DLD1 (cell line): ENCODE results near the gene SECISBP2.
"Not testable (repeated sequence)": the region's sequence is repeated elsewhere in the genome, so short reads cannot be mapped to it uniquely, and the experiment has no call there.

Source experiments
- in situ Hi-C: cut with HindIII; loops from 2 replicates; pipeline ENCODE4 v1.10.0; 2017; ENCODE audit warnings: low sequenced_read_pairs

Gene SECISBP2

DNA sequence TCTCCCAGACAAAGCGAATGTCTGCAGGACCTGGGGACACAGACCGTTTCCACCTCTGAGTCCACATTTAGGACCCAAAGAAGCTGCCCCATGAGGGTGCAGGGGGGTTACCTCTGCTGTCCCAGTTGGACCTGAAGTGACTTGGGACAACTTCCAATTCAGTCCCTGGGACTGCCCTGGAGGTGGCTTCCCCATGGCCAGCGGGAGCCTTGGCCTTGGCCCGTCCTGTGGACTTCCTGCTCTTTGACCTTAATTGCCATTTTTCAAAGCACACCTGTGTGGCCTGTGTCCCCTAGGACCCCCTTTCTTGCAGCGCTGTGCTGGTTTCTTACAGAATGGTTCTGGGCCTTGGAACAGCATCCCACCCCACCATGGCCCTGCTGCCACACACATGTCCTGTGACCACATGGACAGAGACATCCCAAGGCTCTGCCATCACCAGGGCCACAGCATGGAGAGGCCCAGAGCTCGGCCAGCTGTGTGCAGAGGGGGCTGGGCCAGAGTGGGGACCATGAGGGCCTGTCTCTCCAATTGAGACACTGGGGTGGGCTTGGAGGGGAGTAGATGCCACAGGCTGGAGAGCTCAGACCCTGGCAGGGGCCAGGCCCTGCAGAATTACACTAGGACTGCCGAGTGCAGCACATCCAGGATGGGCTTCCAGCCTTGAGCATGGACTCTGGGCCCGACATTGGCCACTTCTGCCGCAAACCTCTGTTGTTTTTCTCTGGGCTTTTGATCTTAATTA is 45.8 kb downstream of the SECISBP2 start:
- in situ Hi-C loops, result no loop called here

DNA sequence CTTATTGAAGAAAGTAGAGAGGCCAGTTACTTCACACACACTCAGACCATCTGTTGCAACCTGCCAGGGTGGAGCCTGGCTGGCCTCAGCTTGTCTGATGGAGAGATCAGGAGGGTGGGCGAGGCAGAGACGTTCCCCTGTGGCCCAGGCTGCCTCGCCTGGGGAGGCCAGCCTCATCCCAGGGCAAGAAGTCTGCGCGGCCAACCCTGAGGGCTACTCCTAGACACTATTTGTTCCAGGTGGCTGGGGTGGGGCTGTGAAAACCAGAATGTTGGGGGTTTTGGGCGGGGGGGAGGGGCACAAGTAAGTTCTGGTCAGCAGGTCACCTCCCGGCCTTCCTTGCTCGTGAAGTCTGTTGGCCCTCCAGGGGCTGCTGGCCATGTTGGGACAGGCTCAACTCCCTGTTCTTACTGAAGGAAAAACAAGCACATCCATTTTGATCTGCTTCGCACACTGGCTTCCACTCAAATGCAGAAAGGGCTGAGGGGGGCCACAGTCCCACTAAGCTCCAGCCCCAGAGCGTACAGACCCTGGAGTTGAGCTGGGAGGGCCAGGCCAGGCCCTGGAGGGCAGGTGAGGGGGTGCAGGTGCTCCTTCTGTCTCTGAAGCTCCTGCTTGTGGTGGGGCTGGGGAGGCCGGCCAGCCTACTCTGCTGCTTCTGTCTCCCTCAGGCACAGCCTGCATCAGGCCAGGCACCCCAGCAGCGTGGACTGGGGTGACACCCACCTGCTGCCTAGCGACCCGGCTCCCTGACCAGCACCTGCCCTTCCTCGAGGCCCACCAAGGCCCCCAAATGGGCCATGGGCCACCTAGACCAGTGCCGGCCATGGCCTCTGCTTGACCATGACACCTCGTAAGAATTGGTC is 46.6 kb downstream of the SECISBP2 start:
- in situ Hi-C loops, result no loop called here

DNA sequence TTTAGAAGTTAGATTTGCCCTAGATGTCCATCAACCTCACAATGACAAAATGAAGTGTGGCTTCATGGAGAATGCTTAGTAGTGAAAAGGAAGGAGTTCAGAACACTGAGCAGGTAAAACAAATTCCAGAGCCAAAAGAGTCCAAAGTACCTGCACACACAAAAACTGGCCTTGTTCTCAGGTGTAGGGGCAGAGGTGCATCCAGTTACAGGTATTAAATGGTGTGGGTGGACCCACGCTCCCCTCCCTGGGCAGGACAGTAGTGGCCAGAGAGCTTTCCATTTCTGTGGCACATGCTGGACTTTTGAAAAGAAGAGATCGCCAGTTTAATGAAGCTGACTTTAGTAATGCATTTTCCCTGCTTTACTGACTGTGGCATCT is 47.2 kb downstream of the SECISBP2 start:
- in situ Hi-C loops, result no loop called here

DNA sequence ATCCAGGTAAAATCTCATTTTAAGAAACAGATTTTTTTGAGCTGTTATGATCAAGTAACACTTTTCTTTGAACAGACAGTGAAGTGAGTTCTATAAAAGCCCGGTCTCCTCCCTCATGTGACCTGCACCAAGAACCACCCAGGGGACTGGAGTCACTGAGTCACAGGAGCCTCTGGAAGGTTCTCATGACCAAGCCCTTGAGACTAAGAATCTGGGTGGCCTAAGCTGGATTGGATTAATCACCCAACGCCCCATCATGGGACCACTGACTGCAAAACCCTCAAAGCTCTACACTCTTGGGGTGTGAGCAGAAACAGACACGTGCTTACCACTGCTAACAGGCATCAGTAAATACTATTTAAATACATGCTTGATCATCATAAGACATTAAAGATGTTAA is 48.4 kb downstream of the SECISBP2 start:
- in situ Hi-C loops, result no loop called here

DNA sequence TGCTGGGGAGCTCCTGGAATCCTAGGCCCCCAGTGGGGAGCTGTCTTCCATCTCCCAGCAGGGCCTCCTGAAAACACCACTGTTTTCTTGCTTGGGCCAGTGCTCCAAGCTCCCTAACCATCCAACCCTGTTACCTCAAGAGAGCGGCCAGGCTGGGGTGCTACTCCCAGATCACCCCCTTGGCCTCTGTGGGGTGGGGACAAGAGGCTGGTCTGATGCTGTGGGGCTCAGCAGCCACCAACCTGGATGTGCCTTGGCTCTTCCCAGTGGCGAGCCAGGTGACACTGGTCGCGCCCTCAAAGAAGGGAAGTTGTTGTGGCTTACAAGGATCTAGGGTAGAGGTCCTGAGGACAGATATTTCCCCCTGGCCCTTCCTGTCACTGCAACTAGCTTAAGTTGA is 49.0 kb downstream of the SECISBP2 start:
- in situ Hi-C loops, result no loop called here

DNA sequence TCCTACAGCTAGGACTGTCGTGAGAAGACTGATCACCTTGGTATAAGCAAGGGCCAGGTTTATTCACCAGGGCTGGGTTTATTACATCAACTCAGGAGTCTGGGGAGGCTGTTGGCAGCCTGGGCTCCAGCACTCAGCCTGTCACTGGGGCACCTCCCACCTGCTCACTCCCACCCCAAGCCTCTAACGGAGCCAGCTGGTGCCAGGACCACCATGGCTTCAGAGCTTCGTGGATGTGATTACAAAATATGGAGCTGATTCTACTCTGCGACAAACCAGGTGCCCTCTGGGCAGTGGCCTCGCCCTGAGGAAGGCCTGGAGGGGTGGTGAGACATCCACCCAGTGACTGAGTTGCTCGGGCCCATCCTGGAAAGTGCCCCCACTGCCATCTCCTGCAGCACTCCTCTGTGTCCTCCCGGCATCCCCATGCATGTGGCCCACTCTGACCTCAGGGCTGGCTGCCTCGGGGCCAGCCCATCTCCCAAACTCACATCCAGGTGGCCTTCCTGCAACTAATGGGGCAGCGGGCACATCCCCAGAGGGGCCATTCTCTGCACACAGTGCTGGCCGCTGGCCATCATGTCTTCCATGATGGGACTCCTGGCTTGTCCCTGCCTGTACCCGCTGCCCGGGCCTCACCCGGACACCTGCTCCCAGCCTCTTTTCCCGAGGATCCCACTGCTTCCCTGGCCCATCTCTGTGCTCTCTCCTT is 49.6 kb downstream of the SECISBP2 start:
- in situ Hi-C loops, result no loop called here

DNA sequence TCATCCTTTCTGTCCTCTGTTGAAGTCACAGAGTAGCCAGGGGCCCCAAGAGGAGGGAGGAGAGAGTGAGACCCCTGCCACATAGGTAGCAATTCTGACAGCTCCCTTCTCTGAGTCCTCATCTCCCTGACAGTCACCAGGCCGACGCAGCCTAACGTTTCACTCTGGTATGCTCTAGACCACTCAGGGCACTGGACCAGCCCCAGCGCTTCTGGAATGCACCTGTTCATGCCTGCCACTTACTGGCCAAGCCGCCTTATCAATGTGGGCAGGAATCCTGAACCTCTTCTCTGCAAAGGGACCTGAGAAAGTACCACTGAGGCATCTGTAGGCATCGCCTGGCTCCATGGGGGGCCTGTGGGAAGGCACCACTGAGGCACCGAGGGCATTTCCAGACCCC is 50.2 kb downstream of the SECISBP2 start:
- in situ Hi-C loops, result no loop called here

DNA sequence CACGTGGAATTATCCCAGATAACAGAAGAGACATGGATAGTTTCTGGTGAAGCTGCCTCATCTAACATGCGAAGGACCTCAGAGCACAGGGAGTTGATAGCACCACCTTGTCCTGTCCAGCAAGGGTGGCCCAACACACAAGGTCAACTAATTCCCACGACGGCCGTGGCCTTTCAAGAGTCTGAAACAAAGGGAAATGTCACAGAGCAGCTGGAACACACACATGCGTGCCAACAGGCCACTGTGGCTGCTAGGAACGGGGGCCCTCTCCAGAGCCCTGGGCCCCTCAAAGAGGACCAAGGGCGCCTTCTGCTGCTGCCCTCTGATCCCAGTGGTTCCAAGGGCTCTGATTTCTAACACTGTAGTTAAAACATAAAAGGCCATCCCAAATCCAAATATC is 50.7 kb downstream of the SECISBP2 start:
- in situ Hi-C loops, result no loop called here

DNA sequence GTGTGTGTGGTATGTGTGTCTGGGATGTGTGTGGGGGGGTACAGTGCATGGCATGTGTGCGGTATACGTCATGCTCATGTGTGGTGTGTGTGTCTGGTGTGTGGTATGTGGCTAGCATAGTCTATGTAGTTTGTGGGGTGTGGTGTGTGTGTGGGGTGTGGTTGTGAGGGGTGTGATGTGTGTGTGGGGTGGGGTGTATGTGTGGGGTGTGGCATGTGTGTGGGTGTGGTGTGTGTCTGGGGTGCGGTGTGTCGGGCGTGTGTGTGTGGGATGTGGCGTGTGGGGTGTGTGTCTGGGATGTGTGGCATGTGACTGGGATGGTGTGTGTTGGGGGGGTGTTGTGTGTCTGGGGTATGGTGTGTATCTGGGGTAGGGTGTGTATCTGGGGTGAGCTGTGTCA is 52.3 kb downstream of the SECISBP2 start:
- in situ Hi-C loops, result no loop called here

DNA sequence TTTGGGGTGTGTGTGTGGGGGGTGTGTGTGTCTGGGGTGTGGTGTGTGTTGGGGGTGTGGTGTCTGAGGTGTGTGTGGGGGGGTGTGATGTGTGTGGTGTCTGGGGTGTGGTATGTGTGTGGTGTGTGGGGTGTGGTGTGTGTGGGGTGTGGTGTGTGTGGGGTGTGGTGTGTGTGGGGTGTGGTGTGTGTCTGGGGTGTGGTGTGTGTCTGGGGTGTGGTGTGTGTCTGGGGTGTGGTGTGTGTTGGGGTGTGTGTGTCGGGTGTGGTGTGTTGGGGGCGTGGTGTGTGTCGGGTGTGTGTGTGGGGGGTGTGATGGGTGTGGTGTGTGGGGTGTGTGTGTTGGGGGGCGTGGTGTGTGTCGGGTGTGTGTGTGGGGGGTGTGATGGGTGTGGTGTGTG is 53.5 kb downstream of the SECISBP2 start:
- in situ Hi-C loops, result not testable (repeated sequence)

DNA sequence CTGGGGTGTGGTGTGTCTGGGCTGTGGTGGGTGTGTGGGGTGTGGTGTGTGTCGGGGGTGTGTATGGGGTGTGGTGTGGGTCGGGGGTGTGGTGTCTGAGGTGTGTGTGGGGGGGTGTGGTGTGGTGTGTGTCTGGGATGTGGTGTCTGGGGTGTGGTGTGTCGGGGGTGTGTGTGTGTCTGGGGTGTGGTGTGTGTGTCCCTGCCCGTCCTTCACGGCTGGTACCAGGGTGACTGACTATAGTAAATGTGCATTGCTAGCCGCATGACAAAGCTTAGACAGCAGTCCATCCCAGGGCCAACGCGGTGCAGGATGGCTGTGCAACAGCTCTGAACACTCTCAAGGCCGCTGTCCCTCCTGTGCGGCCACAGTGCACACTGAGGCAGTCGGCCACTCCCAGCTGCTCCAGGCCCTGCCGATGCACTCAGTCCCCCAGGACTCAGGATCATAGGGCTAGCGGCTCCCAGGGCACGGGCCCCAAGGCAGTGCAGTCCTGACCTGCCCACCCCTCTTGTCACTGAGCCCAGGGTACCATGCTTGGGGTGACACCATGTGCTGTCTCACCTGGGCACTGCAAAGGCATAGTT is 54.0 kb downstream of the SECISBP2 start:
- in situ Hi-C loops, result no loop called here

DNA sequence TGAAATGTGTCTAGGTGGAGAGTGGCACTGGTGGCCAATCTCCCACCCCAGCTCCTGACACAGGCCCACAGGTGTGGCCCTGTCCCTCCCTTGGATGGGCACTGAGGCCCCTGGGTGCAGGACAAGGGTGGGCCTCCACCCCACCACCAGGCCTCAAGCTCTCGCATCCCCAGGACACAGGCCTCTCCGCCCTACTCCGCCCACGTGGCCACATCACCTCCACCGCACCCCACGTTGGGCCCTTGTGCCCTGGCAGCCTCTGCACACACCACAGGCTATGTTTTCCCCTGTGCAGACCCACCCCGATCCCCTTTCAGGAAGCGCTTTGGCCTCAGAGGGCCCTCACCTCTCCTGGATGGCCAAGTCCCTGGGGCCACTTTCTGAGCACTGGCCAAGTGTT is 54.7 kb downstream of the SECISBP2 start:
- in situ Hi-C loops, result no loop called here

DNA sequence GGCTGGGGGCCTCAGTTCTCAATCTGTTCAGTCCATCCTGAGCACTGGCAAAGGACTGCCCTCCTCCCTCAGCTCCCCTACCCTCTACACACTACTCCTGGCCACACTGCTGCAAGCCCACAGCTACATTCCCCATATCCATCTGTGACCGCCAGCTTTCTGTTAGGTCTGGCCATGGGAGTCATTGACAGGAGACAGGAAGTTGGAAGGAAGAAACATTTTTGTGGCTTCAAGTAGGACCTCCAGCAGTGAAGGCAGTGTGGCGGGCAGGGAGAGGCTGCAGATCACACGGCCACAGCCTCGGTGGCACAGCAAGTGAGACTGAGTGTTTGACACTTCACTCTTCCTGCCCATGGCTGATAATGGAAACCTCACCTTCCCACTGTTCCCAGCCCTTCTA is 55.9 kb downstream of the SECISBP2 start:
- in situ Hi-C loops, result no loop called here

DNA sequence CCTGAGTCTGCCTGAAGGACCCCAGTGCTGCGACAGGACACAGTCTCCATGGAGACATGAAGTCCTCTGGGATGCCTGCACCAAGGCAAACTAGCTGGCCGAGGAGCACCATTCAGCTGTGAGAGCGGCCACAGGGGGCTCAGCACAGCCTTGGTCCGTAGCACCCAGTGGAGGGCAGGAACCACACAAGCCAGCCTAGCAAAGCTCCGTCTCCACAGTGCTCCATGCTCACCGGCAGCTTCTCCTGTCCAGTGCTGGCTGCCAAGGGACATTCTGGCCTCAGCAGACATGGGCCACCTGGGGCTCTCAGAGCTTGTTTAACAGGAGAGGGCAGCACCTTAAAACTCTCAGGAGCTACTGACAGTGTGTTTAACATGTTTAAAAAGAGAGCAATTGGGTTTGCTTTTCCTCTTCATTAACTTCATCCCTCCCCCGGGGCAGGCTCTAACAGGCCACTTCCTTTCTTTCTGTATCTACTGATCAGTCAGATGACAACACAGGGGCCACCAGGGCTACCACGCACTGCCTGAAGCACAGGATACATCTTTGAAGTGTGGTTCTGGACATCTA is 57.0 kb downstream of the SECISBP2 start:
- in situ Hi-C loops, result no loop called here

DNA sequence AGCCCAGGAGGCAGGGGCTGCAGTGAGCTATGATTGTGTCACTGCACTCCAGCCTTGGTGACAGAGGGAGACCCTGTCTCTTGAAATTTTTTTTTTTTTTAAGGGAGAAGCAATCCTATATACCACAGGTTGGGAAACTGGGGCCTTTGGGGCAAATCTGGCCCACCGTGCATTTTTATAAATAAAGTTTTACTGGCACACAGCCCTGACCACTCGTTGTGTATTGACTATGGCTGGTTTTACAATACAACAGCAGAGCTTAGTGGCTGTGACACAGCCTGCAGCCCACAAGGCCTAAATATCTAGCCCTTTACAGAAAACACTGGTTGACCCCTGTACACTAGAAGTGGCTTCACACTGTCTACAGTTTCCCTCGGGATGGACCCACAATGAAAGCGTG is 58.0 kb downstream of the SECISBP2 start:
- in situ Hi-C loops, result no loop called here

DNA sequence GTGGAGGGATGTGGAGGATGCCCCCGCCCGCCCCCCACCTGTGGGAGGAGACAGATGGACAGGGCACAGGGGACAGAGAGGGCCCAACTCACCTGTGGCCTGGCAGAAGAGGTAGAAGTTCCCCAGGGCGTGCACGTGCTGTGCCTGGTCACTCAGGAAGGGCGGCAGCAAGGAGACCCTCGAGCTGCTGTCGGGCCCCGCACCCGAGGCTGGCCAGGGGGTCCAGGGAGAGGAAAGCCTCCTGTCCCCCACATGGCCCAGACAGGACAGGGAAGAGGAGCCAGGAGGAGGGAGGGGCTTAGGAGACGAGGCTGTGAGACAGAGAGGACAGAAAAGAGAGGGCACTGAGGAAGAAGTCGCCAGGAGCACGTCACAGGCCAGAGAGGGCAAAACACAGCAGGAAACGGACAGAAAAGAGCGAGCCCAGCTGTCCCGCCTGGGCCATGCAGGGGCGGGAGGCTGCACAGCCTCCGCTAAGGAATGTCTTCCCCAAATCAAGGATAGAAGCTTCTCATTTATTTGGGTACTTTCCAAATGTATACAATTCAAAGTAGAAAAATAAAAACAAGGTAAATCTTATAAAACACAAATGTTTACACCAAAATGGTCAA is 58.5 kb downstream of the SECISBP2 start:
- in situ Hi-C loops, result no loop called here

DNA sequence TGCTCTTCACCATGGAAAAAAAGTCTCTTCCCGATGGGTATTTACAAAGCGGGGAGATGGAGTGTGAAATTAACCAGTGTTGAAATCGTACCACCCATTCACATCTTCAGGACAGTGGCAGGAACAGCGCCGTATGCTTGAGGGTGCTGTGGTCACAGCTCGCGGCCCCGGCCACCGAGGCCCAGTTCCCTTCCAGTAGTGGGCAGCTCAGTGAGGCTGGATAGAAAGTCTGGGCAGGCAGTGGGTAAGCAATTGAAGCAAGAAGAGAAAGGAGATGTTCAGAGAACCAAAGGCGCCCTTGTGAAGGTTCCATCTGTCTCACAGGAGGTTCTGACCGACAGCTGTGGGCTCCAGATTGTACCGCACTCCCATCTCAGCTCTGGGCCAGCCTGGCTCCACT is 59.1 kb downstream of the SECISBP2 start:
- in situ Hi-C loops, result no loop called here

DNA sequence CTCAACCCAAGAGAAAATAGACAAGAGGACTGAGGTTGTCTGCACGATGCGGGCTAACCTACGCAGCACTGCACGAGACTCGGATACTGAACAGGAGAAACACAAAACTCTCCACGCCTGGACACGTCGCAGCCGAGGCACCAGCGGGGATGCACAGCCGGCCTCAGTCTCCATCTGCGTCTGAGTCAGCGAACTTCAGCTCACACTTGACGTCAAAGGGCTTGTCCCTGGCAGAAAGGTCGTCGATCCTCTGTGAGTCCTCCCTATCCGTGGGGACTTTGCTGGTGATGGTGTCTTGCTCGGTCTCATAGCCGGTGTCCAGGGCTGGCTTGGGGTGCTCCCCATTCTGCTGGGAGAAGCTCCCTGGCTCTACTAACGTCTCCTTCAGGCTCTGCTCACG is 60.2 kb downstream of the SECISBP2 start:
- in situ Hi-C loops, result no loop called here

DNA sequence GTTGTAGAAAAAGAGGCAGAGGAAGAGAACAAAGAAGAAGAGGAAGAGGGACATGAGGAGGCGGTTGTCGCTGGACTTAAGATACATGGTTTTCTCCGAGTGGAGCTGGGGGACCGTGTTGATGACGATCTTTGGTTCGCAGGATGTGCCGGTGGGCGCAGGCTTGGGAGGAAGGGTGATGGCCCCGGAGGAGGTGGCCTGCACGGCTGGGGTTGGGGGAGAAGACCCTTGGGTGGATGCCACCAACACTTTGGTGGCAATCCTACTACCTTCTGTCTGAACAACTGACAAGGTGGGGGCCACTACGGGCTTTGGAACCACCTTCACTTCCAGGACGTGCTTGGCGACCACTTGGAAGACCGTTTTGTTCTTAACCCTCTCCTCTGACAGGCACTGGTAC is 60.7 kb downstream of the SECISBP2 start:
- in situ Hi-C loops, result no loop called here

DNA sequence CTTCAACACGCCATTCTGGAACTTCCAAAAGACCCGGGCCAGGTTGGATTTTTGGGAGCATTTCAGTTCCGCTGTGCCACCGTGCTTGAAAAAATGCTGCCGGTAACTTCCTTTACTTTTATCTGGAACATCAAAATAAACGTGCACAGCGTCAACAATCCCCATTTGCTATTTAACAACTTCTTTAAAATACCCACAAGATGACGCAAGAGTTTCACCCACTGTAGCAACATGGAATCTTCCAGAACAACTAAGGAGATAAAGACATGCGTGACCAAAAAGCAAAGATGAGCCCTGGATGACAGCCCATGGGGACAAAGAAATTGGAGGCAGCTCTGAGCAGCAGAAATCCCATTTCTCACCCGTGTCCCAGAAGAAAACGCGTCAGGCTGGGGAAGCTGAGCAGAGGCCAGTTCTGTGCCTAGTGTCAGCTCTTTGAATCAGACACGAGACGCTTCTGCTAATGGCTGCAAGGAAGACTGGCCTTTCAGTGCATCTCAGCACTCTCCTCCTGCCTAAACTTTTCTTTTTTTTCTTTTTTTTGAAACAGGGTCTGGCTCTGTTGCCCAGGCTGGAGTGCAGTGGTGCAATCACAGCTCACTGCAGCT is 61.3 kb downstream of the SECISBP2 start:
- in situ Hi-C loops, result no loop called here
